ENCODE measurements around the gene COL11A1.

- TF ChIP-seq CTCF (IDR thresholded peaks at IDR 0.05; ENCODE audit: borderline replicate concordance, extremely low read depth, low read length, poor library complexity, severe bottlenecking) (no peak), EZH2 (IDR thresholded peaks at IDR 0.05; ENCODE audit: borderline replicate concordance, low read depth, low read length, severe bottlenecking) (no peak)
Observed at GRCh38 chr1:103058391-103058790, 49.9 kb downstream of the COL11A1 start.

All from DND-41 (cell line).